ENCODE measurements around the gene PITPNC1. TPM values are rescaled to one million over a fixed set of nuclear protein-coding genes. Genes with fewer than 3 reads are reported as not detected.
"Not testable (repeated sequence)": the region's sequence is repeated elsewhere in the genome, so short reads cannot be mapped to it uniquely, and the experiment has no call there.

Gene PITPNC1
- polyA plus RNA-seq, 10 donors: 8.9 to 15.8 (median 10.8) TPM

DNA sequence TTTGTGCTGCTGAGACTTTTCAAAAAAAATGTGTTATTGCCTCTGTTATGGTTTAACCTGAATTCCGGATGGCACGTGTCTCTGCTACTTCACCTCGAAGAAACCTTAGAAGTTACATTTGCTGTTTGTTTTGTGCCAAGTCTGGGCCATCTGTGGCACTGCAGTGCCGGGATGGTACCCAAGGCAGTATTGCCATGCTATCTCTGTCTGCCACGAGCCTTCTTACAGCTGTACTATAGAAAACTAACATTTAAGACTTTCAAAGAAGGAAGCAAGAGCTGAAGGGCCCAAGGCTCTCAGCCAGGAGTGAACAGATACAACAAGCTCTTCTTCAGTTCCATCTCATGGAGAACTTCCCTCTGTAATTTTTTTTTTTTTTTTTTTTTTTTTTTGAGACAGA, 267.0 kb downstream of the PITPNC1 start:
- DNase-seq: no peak

DNA sequence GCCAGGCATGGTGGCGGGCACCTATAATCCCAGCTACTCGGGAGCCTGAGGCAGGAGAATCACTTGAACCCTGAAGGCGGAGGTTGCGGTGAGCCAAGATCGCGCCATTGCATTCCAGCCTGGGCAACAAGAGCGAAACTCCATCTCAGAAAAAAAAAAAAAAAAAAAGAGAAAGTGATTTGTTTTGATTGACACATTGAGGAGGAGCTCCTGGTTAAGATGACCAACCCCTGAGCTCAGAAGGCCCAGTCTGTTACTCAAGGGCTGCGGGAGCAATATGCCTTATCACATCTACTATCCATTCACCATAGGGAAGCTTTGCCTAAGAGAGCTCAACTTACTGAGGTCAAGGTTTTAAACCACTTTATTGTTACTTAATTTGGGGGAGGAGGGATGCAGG, 268.1 kb downstream of the PITPNC1 start:
- not testable (repeated sequence) for DNase-seq

DNA sequence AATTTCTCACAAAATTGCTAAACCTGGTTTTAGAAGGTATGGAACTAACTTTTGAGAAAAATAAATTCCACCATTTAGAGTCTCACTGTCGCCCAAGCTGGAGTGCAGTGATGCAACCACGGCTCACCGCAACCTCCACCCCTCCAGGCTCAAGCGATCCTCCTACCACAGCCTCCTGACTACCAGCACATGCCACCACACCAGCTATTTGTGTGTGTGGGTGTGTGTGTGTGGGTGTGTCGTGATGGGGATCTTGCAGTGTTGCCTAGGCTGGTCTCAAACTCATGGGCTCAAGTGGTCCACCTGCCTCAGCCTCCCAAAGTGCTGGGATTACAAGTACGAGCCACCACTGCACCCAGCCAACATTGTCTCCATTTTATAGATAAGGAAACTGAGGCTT, 269.4 kb downstream of the PITPNC1 start:
- DNase-seq: no peak

DNA sequence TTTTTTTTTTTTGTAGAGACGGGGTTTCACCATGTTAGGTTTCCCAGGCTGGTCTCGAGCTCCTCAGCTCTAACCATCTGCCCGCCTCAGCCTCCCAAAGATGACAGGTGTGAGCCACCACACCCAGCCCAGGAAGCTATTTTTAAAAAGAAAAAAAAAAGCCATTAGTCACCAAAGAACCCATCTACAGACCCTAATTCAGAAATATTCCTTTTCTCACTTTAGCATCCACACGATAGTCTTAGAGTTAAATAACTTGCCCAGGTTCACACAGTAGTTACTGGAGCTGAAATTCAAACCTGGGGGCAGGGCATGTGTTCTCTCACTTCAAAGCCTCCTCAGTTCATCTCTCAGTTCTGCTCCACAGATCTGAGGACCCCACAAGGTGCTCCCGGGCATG, 270.4 kb downstream of the PITPNC1 start:
- DNase-seq: no peak

DNA sequence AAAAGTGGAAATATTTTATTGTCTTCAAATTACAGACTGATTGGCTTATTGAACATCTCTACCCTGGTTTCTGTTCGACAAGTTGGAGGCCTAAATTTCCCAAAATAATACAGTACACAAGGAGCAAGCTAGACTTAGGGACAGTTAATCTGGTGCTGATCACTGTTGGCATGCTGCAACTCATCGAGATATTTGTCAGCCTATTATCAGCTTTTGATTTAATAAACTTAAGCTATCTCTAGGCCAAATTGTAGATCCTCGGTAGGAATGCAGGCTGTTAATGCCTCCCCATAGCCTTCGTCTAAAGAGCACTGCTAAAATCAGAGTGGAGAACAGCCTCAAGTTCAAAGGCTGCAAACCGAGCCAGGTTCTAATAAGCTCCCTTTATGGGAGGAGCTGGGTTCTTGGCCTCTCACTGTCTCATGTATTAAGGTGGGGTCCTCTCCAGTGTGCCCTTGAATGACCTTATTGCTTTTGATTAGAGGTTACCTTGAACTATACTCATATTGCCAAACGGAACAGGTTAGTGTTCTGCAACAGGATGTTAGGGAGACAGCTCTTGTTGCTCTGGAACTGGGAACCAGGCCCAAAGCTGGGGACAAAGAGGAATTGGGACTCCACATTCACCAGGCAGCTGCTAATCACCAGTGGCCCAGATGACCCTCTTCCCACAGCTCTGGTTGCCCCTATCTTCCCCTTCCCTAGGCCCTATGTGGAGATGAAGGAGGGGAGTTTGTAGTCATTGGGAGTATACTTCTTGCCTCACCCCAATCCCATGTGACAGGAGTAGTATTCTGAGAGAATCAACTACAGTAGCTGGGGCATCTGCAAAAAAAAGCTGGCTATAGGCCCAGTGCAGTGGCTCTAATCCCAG, 271.2 kb downstream of the PITPNC1 start:
- DNase-seq: no peak

DNA sequence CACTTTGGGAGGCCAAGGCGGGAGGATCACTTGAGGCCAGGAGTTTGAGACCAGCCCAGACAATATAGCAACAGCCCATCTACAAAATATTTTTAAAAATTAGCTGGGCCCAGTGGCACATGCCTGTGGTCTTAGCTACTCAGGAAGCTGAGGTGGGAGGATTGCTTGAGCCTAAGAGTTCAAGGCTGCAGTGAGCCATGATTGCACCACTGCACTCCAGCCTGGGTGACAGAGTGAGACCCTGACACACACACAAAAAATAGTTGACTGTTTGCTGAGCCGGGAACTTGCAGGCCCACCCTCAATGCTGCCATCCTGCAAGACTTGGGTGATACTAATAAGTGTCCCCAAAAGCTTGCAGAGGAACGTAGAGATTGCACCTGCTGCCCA, 271.8 kb downstream of the PITPNC1 start:
- not testable (repeated sequence) for DNase-seq

DNA sequence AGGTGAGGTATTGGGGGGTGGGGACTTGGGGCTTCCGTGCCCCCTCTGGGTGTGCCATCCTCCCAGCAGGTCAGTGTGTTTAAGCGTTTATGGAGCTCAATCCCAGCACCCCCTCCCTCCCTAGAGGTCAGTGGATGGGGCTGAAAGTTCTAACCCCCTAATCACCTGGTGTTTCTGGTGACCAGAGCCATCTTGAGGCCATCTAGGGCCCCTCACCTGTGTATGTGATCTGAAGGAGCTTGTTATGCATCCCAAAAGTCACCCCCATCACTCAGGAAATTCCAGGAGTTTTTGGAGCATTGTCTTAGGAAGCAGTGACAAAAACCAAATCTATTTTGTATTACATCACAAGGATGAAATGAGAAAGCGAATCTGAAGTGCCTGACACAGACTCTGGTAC, 272.8 kb downstream of the PITPNC1 start:
- DNase-seq: no peak

DNA sequence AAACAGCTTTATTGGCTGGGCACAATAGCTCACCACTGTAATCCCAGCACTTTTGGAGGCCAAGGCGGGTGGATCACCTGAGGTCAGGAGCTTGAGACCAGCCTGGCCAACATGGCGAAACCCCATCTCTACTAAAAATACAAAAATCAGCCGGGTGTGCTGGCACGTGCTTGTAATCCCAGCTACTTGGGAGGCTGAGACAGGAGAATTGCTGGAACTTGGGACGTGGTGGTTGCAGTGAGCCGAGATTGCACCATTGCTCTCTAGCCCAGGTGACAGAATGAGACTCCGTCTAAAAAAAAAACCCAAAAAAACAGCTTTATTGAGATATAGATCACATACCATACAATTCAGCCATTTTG, 274.1 kb downstream of the PITPNC1 start:
- DNase-seq: not testable (repeated sequence)

DNA sequence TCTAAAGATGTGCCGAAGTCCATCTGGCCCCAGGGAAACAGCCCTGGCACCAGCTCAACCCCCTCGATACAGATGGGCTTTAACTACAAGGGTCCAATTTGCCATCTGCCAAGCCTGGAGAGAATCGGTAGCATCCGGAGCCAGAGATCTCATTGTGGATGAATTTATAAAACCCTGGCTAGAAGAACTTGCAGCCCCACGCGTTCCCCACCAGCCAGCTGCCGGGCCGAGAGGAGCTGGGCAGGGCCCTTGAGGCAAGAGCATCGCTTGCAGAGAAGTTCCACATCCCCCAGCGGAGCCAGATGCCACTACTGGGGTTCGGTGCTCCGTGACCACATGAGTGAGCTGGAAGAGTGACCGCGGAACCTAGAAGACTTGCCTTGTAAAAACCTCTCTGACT, 275.4 kb downstream of the PITPNC1 start:
- no peak for DNase-seq

DNA sequence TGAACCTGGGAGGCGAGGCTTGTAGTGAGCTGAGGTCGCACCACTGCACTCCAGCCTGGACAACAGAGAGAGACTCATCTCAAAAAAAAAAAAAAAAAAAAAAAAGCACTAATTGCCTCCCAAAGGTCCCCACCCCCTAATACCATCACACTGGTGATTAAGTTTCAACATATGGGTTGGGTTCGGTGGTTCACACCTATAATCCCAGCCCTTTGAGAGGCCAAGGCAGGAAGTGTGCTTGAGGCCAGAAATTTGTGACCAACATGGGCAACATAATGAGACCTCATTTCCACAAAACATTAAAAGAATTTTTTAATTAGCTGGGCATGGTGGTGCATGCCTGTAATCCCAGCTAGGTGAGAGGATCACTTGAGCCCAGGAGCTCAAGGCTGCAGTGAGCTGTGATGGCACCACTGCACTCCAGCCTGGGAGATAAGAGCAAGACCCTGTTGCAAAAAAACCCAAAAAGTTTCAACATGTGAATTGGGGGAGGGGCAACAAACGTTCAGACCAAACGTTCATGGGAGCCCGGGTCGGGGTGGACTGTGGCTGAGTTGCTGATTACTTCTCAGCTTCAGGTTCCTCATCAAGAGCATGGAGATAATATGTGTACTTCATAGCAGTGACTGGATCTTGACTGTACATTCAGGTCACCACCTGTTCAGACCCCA, 278.5 kb downstream of the PITPNC1 start:
- DNase-seq: no peak

DNA sequence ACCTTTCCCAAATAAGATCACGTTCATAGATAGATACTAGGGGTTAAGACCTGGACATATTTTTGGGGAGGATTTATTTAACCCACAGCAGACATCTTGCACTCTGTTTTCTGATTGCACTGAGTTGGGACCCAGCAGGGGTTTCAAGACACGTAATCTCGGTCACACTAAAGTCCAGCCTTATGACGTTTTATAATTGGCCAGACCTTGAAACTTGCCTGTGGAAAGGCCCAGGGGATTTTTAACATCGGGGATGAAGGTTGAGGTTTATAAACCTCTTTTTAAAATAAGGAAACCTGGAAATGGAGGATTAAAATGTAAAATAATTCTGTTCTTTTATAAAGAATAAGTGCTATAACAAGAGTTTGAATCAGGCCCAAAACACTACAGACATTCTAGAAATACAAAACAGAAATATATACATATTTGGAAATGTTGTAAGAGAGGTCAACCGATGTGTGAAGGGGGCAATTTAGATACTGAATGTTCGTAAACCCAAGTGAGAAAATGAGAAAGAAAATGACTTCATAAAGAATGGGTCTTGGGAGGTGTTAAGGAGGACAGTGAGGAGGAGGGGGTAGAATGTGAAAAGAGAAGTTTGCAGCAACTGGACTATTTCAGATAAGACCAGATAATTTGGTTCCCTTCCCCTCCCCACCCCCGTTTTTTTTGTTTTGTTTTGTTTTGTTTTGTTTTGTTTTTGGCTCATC, 279.6 kb downstream of the PITPNC1 start:
- no peak for DNase-seq

DNA sequence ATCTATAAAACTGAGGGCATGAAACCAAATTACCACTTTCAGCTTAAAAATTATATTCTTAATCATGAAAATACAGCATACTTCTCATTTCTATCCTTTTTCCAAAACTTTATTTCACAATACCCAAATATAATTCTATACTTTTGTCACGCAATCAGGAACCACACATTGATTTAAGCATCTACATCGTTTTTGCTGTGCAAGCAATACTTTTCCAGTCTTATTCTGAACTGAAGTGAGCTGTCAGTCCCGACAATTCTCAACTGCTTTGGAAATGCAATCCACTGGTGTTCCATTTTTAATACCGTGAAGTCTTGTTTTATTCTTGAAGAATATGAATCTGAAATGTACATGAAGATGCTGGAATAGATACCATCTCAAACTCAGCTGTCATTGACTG, 280.5 kb downstream of the PITPNC1 start:
- no peak for DNase-seq

DNA sequence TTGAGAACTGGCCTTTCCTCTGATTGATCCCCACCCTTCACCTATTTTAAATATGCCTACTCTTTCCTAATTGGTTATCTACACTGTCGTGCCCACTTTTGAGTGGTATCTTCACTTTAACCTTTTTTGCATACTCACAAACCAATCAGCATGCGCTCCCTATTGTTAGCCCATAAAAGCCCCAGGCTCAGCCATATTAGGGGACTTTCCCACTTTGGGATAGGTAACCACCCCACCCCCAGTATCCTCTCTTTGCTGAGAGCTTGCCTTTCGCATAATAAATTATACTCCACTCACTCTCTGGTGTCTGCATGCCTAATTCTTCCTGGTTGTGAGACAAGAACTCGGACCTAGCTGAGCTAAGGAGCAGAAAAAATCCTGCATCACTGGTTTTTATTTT, 281.2 kb downstream of the PITPNC1 start:
- DNase-seq: no peak

DNA sequence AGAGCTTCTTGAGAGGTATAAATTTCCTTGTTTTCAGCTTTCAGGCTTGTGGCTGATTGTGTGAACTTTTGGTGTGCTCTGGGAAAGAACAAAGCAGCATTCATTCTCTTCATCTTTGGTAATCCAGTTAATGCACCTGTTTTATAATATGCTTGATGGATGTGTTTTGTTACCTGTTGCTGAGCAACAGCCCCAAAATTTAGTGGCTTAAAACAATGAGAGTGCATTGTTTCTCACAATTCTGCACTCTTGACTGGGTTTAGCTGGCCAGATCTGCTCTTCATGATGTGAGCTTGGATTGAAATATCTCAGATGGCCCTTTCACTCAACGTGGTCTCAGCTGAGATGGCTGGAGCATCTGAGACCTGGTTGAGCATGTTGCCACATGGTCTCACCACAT, 281.9 kb downstream of the PITPNC1 start:
- DNase-seq: no peak

DNA sequence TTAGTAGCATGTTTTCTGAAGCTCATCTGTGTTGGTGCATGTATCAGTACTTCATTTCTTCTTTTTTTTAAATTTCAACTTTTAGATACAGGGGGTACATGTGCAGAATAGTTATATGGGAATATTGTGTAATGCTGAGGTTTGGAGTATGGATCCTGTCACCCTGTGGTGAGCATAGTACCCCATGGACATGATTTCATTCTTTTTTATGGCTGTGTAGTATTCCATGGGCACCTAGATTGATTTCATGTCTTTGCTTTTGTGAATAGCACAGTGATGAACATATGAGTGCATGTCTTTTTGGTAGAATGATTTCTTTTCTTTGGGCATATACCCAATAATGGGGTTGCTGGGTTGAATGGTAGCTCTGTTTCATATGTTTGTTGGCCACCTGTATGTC, 285.6 kb downstream of the PITPNC1 start:
- no peak for DNase-seq

DNA sequence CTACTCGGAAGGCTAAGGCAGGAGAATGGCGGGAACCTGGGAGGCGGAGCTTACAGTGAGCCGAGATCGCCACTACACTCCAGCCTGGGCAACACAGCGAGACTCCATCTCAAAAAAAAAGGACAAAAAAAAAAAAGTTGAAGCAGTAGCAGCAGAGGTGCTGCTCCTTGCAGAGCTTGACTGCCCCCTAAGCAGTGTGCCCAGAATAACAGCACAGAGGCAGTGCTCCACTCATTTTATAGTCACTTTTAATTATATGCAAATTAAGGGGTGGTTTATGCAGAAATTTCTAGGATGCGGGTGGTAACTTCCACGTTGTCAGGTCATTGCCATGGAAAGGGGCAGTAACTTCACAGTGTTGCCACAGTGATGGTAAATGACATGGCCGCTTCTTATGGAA, 286.4 kb downstream of the PITPNC1 start:
- DNase-seq: no peak

DNA sequence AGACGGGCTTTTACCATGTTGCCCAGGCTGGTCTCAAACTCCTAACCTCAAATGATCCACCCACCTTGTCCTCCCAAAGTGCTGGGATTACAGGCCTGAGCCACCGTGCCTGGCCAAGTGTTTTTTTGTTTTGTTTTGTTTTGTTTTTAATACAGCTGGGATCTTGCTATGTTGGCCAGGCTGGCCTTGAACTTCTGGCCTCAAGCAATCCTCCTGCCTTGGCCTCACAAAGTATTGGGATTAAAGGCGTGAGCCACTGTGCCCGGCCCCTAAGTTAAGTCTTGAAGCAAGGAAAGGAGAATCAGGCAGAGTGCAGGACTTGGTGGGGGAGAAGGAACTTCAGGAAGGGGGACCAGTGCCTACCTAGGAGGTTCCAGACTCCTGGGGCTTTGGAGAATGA, 288.9 kb downstream of the PITPNC1 start:
- DNase-seq: no peak

DNA sequence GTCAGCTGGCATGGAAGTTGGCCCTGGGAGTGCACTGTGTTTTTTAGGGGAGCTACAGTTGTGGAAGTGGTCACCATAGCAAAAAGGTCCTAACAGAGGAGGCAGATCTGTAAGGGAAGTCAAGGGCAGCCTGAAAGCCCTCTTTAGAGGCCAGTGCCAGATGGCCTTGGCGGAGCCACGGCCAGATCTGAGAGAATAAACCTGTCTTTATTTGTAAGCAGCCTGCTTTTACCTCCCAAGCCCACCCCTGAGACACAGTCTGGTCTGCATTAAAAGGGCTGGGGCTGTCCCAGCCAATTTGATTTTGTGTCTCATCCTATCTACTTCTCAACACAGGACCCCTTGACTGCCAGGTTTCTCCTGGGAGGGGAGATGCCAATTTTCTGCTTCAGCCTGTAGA, 289.6 kb downstream of the PITPNC1 start:
- no peak for DNase-seq

DNA sequence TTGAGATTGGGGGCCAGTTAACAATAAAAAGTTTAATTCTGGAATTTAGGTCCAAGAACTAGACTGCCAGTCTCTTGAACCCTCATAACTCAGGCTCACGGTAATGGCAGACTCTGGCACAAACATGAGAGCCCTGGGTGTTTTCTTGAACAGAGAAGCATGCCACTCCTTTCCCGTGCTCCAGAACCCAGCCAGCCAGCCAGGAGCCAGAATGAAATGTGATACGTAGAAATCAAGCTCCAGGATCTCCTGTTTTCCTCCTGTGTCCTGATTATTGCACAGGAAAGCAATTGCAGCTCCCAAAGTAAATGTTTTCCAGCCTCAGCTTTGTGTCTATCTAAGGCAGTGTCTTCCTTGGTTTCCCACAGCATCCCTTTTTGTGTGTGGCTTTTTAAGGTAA, 294.4 kb downstream of the PITPNC1 start:
- no peak for DNase-seq

DNA sequence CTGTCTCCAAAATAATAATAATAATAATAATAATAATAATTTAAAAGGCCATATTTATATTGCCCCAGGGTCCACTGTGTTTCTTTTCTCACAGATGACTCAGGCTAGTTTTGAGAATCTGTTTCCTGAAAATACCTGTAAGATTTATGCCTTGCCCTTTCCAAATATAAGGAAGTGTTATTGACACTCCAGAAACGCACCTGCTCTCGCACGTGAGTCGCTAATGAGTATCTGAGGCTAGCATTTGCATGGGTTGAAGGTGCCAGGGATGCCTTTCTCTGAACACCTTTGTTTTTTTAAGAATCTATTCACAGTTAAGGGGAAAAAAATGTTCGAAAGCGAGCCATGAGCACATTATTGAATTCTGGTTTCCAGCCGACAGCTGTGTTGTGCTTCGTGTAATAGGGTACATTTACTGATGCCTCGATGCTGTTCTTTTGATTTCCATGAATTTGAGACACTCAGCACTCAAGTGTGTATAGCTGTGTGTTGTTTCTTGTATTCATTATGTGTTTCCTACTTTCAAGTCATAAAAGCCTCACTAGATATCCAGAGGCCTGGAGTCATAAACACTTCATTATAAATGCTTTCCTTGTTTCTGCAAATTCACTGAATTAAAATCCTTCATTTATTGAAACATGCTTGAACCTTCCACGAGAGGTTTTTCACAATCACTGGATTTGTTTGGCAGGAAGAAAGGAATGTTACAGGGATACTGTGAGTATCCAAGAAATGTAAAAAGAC, 295.7 kb downstream of the PITPNC1 start:
- no peak for DNase-seq

DNA sequence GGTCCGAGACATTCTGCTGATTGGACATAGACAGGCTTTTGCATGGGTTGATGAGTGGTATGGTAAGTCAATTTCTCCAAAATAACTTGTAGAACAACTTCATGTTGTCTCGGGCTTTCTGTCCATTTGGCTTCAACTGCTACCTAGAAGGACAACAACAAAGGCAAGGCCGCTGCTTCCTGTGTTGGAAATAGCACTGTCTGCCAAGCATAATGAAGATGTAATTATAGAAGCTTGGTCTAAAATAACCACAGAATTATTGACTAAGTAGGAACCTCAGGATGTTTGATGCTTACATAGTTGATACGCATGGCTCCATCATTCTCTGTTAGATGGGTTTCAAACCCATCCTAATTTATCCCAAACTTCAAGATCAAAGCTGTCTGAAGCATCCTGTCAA, 298.4 kb downstream of the PITPNC1 start:
- no peak for DNase-seq

DNA sequence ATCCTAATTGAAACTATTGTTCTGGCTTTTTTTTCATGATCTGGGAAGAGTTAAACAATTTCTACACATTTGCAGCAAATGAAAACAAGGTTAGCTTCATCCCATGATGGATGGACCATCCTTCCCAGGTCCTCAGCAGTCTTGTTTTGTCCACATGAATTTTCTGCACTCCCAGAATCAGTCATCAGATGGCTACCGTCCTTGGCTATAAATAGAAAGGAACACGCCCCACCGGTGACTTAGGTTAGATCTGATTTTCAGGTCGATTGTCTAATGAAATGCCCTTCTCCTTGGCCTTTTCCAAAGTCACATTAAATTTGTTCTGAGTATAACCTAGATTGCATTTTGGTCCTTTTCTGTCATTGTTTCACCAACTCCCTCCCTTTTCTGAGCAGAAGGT, 299.2 kb downstream of the PITPNC1 start:
- DNase-seq: no peak
